Astrocyte (in vitro differentiated cells and primary cell): Measurements from ENCODE around the gene IL17RE. TPM values are rescaled to one million over a fixed set of nuclear protein-coding genes. Genes with fewer than 3 reads are reported as not detected.
A peak's percentile ranks its signal among the peaks of the same experiment; 100 is the strongest.

Experiments used
- DNase-seq: peaks from one replicate; pipeline ENCODE4 v3.0.0-alpha.2; 2010; ENCODE audit warnings: low read depth
- FAIRE-seq: peaks from 2 replicates; lab custom pipeline; 2011; peaks lifted over from hg19 to GRCh38; lab: Jason Lieb, UNC
- H2AFZ ChIP-seq: 2 replicates; pipeline ENCODE4 v1.6.0; 2012; ENCODE audit warnings: low read depth, low read length, inconsistent platforms
- H3K27ac ChIP-seq: 2 replicates; pipeline ENCODE4 v1.5.1; 2011; ENCODE audit warnings: low read depth, low read length, inconsistent platforms
- H3K27me3 ChIP-seq: 2 replicates; pipeline ENCODE4 v1.6.0; 2011; ENCODE audit warnings: low read length, inconsistent platforms; ENCODE audit not compliant: insufficient read depth
- H3K36me3 ChIP-seq: 2 replicates; pipeline ENCODE4 v1.5.1; 2011; ENCODE audit warnings: low read length, inconsistent platforms; ENCODE audit not compliant: insufficient read depth
- H3K4me1 ChIP-seq: 2 replicates; pipeline ENCODE4 v1.5.1; 2011; ENCODE audit warnings: low read length, inconsistent platforms; ENCODE audit not compliant: insufficient read depth
- H3K4me2 ChIP-seq: 2 replicates; pipeline ENCODE4 v1.6.0; 2012; ENCODE audit warnings: low read length, inconsistent platforms
- H3K4me3 ChIP-seq: 2 replicates; pipeline ENCODE4 v1.5.1; 2011; ENCODE audit warnings: low read depth, mild to moderate bottlenecking, low read length, inconsistent platforms; ENCODE audit not compliant: insufficient read depth
- H3K79me2 ChIP-seq: 2 replicates; pipeline ENCODE4 v1.6.0; 2012; ENCODE audit warnings: mild to moderate bottlenecking, low read length, inconsistent platforms; ENCODE audit not compliant: insufficient read depth
- H3K9ac ChIP-seq: 2 replicates; pipeline ENCODE4 v1.6.0; 2012; ENCODE audit warnings: mild to moderate bottlenecking, low read length, inconsistent platforms
- H3K9me3 ChIP-seq: 2 replicates; pipeline ENCODE4 v1.5.1; 2012; ENCODE audit warnings: low read depth, mild to moderate bottlenecking, low read length, inconsistent platforms; ENCODE audit not compliant: insufficient read depth
- H4K20me1 ChIP-seq: 2 replicates; pipeline ENCODE4 v1.6.0; 2012; ENCODE audit warnings: low read length, inconsistent platforms; ENCODE audit not compliant: insufficient read depth
- H3K27ac Mint-ChIP-seq: one replicate; pipeline ENCODE4 v1.8.0; 2021; ENCODE audit warnings: mild to moderate bottlenecking, mixed read lengths; ENCODE audit not compliant: unreplicated experiment
- H3K27me3 Mint-ChIP-seq: one replicate; pipeline ENCODE4 v1.8.0; 2021; ENCODE audit warnings: low read depth, mixed read lengths; ENCODE audit not compliant: unreplicated experiment
- H3K36me3 Mint-ChIP-seq: one replicate; pipeline ENCODE4 v1.8.0; 2021; ENCODE audit warnings: low read depth, mixed read lengths; ENCODE audit not compliant: unreplicated experiment
- H3K4me1 Mint-ChIP-seq: one replicate; pipeline ENCODE4 v1.8.0; 2021; ENCODE audit warnings: low read depth, mixed read lengths; ENCODE audit not compliant: unreplicated experiment
- H3K4me3 Mint-ChIP-seq: one replicate; pipeline ENCODE4 v1.8.0; 2021; ENCODE audit warnings: mild to moderate bottlenecking, moderate library complexity, mixed read lengths; ENCODE audit not compliant: unreplicated experiment
- H3K9me3 Mint-ChIP-seq: one replicate; pipeline ENCODE4 v1.8.0; 2021; ENCODE audit warnings: mild to moderate bottlenecking, mixed read lengths; ENCODE audit not compliant: unreplicated experiment
- CTCF ChIP-seq: IDR thresholded peaks from 2 replicates; pipeline ENCODE4 v1.5.1; 2011; ENCODE audit warnings: low read depth, mild to moderate bottlenecking, inconsistent platforms, low read length, moderate library complexity; ENCODE audit not compliant: insufficient read depth
- EZH2 ChIP-seq: IDR thresholded peaks from 2 replicates; pipeline ENCODE4 v1.6.1; 2012; ENCODE audit warnings: mild to moderate bottlenecking, low read length, inconsistent platforms; ENCODE audit not compliant: insufficient read depth
- total RNA-seq: library from RNA; stranded (reverse); gene quantifications from 2 replicates; pipeline ENCODE4 v1.2.1, GENCODE V29; 2021

Gene IL17RE
- total RNA-seq, 1 donor from 2014 or later: 4.6 TPM

DNA sequence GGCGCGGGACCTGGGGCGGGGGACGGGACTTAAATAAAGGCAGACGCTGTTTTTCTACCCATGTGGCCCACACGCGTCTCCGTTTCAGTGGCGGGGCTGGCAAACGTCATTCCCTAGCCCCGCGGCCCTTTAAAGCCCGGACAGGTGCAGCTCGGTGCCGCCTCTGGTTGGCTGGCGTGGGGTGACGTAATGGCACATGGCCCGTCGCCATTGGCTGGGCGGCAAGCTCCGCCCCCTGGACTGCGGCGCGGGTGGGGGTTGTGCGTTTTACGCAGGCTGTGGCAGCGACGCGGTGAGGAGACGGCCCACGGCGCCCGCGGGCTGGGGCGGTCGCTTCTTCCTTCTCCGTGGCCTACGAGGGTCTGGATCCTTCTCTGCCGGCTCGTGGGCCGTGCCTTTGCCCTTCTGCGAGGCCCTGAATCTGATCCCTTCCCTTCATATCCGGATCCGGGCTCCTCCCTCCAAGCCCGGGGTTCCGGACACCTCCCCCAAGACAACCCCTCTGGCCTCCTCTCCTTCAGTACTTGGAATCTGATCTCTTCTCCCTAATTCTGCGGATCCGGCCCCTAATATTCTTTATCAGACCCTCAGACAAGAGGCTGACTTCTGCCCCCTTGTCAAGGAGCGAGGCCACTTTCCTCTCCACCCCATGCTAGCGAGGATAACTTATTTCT lies 31.1 kb downstream of the IL17RE start, which contains the start of gene CRELD1:
CRELD1 (plus strand) TSS at position 274 of the 674 bp plus-strand sequence. CDS start 605 bp downstream, outside the sequence.
- Histone ChIP-seq H3K9me3 (no peaks in the 10 kb centered on the region), H2AFZ (peak within 1 kb of the TSS; percentile 93), H3K9ac (peak within 1 kb of the TSS; percentile 82), H3K27me3 (no peaks in the 10 kb centered on the region), H4K20me1 (no peaks in the 10 kb centered on the region), H3K36me3 (no peaks in the 10 kb centered on the region), H3K79me2 (no peaks in the 10 kb centered on the region), H3K4me2 (peak within 1 kb of the TSS; percentile 85), H3K27ac (peak within 1 kb of the TSS; percentile 80), H3K4me3 (peak within 1 kb of the TSS; percentile 77), H3K4me1 (peaks cover 9% of the 10 kb centered on the region)
- H3K27ac Mint-ChIP-seq: peak within 1 kb of the TSS; percentile 86
- peaks cover 2% of the 10 kb centered on the region for H3K4me1 Mint-ChIP-seq
- H3K4me3 Mint-ChIP-seq: peak within 1 kb of the TSS; percentile 92
- peaks cover 3% of the 10 kb centered on the region for H3K9me3 Mint-ChIP-seq
- H3K27me3 Mint-ChIP-seq: no peaks in the 10 kb centered on the region
- DNase-seq (peak; percentile 86), FAIRE-seq (no peak)
- TF ChIP-seq EZH2 (no peak), CTCF (no peak)
- peaks cover 26% of the 10 kb centered on the region for H3K36me3 Mint-ChIP-seq

- Histone ChIP-seq H3K9ac (peak overlapping the region; percentile 82), H3K27ac (peak overlapping the region; percentile 80), H3K36me3 (no peaks in the 10 kb centered on the region), H3K9me3 (no peaks in the 10 kb centered on the region), H2AFZ (peak overlapping the region; percentile 93), H3K27me3 (no peaks in the 10 kb centered on the region), H3K4me1 (peaks cover 9% of the 10 kb centered on the region), H4K20me1 (no peaks in the 10 kb centered on the region), H3K4me2 (peak overlapping the region; percentile 85), H3K79me2 (no peaks in the 10 kb centered on the region), H3K4me3 (peak overlapping the region; percentile 77)
- peaks cover 3% of the 10 kb centered on the region for H3K9me3 Mint-ChIP-seq
- no peaks in the 10 kb centered on the region for H3K27me3 Mint-ChIP-seq
- TF ChIP-seq CTCF (peak; percentile 13), EZH2 (no peak)
- no peak for FAIRE-seq
- H3K4me3 Mint-ChIP-seq: peak overlapping the region; percentile 92
- peaks cover 26% of the 10 kb centered on the region for H3K36me3 Mint-ChIP-seq
- peak overlapping the region; percentile 86 for H3K27ac Mint-ChIP-seq
- peak; percentile 24 for DNase-seq
- peaks cover 2% of the 10 kb centered on the region for H3K4me1 Mint-ChIP-seq
These were observed 31.6 kb downstream of the IL17RE start for GRCh38 chr3:9934235-9934621.

DNA sequence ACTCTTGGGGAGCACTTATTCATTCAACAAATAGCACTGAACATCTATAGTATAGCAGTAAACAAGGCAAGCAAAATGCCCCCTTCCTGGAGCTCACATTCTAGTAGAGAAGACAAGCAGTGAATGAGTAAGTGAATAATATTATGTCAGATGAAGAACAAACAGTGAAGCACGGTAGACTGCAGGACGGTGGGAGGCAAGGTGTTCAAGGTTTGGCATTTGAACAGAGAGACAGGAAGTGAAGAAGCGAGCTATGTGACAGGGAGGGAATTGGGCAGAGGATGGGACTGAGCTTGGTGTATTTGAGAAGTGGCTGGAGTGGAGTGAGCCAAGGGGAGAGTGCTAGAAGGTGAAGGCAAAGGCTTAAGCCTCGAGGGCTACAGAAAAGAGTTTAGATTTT lies 32.3 kb downstream of the IL17RE start:
- no peak overlapping the region for H3K9ac ChIP-seq
- DNase-seq (no peak), FAIRE-seq (no peak)
- no peaks in the 10 kb centered on the region for H3K79me2 ChIP-seq
- Mint-ChIP-seq H3K4me3 (peak overlapping the region; percentile 92), H3K4me1 (peaks cover 2% of the 10 kb centered on the region), H3K9me3 (peaks cover 3% of the 10 kb centered on the region), H3K36me3 (peaks cover 19% of the 10 kb centered on the region), H3K27me3 (no peaks in the 10 kb centered on the region), H3K27ac (no peak overlapping the region)
- H3K4me3 ChIP-seq: no peak overlapping the region
- H3K9me3 ChIP-seq: no peaks in the 10 kb centered on the region
- H3K4me1 ChIP-seq: peaks cover 9% of the 10 kb centered on the region
- H4K20me1 ChIP-seq: no peaks in the 10 kb centered on the region
- no peak overlapping the region for H3K27ac ChIP-seq
- TF ChIP-seq CTCF (no peak), EZH2 (no peak)
- H2AFZ ChIP-seq: no peak overlapping the region
- no peaks in the 10 kb centered on the region for H3K36me3 ChIP-seq
- peak overlapping the region; percentile 85 for H3K4me2 ChIP-seq
- no peaks in the 10 kb centered on the region for H3K27me3 ChIP-seq
